ELR (cell line): Measurements from ENCODE around the gene RGS9BP.
A peak's percentile ranks its signal among the peaks of the same experiment; 100 is the strongest.
"Not testable (repeated sequence)": the region's sequence is repeated elsewhere in the genome, so short reads cannot be mapped to it uniquely, and the experiment has no call there.

Source experiments
- DNase-seq: peaks from one replicate; pipeline ENCODE4 v3.0.0-alpha.2; 2015; ENCODE audit warnings: low read depth

RGS9BP gene, protein sequence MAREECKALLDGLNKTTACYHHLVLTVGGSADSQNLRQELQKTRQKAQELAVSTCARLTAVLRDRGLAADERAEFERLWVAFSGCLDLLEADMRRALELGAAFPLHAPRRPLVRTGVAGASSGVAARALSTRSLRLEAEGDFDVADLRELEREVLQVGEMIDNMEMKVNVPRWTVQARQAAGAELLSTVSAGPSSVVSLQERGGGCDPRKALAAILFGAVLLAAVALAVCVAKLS

DNA sequence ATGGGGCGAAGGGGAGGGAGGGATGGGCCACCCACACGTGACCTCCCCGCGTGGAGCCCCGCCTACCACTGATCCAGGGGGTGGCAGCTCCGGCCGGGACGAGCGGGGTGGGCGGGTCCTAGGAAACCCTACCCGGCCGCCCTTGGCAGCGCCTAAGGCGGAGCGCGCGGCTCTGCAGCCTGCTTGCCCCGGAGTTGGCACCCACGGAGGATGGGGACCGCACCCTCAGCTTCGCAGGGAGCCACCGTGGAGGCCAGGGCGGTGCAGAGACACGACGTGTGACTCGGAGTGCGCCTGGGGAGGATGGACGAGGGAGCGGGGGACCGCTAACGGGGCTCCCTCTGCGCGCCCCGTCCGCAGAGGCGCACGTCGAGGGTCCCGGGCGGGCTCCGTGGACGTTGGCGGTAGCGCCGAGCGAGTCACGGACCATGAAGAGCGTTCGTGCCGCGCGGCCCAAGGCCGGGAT lies at the start of gene RGS9BP:
TSS of gene RGS9BP (plus strand) at position 129 of the 466 bp plus-strand sequence. CDS start 416 bp downstream, outside the sequence.
- peak; percentile 81 for DNase-seq

DNA sequence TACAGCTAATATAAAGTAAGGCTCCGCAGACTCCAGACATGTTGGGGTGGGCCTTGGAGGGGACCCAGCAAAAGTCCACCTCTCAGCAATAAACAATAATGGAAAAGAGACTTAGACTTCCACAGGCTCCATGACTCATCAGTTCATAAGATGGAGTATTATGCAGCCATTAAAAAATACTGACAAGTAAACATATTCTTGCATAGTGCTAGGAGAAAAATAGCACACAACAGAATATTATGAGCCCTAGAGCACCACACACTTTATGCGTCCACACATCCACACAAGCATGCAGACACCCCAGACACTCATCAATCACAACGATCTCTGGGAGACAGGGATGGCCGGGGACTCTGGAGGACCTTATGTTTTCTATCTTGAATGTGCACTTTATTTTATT lies 48.7 kb upstream of the RGS9BP start:
- no peak for DNase-seq

GRCh38 chr19:32627714-32628270 lies 47.9 kb upstream of the RGS9BP start:
- no peak for DNase-seq

DNA sequence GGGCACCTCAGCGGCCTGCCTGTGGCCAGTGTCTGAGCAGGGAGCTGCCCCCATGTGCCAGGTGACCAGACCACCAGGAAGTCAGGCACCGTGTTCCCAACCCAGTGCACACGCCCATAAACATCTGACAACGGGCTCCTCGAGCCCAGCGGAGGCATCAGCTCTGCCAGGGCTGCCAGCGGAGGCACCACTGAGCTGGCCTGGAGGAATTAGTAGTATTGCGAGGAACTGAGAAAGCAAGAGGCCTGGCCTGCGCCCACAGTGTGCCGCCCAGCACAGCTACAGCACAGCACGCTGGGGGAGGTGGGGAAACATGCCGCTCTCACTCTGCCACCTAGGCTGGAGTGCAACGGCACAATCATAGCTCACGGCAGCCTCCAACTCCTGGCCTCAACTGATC lies 45.3 kb upstream of the RGS9BP start:
- no peak for DNase-seq

GRCh38 chr19:32631381-32631780 lies 44.3 kb upstream of the RGS9BP start:
- no peak for DNase-seq

DNA sequence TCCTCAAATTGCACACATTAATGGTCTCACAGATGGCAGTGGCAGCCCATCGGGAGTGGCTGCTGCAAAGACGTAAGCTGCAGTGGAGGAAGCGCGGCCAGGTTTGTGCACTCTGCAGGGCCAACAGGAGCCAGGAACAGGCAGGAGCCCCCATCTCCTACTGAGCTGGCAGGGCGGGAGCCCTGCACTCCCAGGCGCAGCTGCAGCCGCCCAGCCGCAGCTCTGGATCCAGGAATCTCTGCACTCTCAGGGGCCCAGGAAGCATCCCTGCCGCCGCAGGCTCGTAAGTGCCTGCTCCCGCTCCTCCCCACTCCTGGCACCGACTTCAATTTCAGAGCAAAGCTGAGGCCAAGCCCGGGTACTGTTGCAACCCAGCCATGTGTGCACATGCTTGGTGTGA lies 38.2 kb upstream of the RGS9BP start:
- no peak for DNase-seq

- DNase-seq: no peak
Measured at GRCh38 chr19:32638625-32639024, 37.0 kb upstream of the RGS9BP start.

DNA sequence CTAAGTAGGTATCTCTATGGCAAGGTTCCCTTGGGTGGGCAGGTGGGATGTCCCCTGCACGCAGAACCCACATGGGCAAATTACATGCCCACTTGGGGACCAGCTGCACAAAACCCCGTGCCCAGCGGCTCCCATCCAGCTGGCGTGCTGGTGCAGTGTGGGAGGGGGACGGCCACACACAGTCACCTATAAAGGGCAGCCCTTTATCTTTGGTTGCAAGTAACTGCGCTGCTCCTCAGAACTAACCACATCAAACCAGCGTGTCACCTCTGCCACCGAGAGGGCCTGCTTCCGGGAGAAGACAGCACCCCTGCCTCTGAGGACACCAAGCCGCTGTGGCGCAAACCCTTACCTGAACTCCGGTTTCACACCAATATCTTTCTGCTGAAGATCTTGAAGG lies 32.9 kb upstream of the RGS9BP start:
- no peak for DNase-seq

DNA sequence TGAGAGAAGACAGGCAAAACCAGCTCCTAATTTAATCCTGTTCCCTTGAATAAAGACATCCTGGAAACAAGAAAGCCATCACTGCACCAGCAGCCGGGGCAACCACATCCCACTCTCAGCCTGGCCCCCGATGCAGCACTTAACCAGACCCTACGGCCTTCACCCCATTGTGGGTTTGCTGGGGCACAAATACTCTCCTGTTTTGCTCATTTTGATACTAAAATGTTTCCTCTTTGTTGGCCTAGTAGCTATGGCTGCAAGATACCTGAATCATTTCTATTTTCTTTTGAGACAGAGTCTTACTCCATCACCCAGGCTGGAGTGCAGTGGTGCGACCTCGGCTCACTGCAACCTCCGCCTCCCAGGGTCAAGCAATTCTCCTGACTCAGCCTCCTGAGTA lies 29.1 kb upstream of the RGS9BP start:
- no peak for DNase-seq

- DNase-seq: no peak
Measured at GRCh38 chr19:32647361-32647760, 28.3 kb upstream of the RGS9BP start.

- DNase-seq: no peak
Measured at GRCh38 chr19:32649751-32650150, 25.9 kb upstream of the RGS9BP start.

DNA sequence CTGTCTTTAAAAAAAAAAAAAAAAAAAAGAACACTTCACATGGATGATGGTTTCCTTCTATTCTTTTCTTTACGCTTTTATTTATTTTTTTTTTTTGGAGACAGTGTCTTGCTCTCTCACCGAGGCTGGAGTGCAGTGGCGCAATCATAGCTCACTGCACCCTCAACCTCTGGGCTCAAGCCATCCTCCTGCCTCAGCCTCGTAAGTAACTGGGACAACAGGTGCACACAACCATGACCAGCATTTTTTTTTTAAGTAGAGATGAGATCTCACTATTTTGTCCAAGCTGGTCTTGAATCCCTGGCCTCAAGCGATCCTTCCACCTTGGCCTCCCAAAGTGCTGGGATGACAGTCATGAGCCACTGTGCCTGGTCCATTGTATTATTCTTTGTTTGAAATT lies 25.0 kb upstream of the RGS9BP start:
- DNase-seq: no peak

DNA sequence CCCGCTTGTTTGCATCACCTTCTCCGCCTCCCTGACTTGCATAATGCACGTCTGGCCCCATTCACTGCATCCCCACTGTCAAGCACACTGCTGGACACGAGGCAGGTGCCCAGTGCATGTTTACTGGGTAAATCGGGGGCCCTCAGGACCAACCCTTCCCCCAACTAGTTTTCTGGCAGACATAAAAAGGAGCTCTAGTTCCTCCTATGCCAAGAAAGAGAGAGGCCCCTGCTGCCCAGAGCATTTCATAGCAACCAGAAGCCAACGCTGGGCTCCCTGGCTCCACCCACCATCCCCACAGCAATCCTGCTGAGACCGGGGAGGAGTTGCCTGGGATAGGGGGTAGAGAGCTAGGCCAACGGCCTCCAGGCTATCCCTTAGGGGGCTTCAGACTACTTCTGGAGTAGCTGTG lies 23.9 kb upstream of the RGS9BP start:
- no peak for DNase-seq

DNA sequence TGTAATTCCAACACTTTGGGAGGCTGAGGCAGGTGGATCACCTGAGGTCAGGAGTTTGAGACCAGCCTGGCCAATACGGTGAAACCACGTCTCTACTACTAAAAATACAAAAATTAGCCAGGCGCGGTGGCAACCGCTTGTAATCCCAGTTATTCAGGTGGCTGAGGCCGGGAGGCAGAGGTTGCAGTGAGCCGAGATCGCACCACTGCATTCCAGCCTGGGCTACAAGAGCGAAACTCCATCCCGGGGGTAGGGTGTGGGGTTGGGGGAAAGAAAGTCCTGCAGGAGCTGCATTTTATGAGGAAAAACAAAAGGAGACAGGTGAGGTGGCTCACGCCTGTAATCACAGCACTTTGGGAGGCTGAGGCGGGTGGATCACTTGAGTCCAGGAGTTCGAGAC lies 23.3 kb upstream of the RGS9BP start:
- not testable (repeated sequence) for DNase-seq

DNA sequence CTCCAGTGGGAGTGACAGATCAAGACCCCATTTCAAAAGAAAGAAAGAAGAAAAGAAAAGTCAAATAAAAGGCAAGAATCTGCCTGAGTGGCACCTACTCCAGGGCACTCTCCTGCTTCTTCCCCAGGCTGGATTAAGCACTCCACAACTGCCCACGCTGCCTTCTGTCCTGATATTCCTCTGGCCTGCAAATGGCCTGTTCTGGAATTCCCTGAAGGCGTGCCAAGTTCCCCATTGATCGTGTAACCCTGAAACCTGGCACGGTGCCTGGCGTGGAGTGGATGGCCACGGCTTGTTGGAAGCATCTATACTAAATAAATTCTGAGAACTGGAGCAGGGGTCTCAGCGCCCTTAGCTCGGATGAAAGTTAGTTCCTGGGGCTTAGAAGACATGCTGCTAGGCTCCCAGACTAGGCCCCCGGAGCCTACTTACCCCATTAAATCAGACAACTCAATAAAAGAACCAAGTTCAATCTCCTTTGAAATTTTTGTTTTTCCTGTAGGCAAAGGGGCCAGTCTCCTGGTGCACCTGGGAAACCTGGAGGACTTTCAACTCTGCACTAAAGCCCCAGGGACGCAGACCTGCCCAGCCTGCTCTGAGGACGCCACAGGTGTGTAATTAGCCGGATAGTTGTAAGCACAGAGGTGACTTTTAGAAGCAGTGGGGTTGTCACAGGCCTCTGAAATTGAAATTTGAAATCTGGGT lies 22.6 kb upstream of the RGS9BP start:
- DNase-seq: no peak

DNA sequence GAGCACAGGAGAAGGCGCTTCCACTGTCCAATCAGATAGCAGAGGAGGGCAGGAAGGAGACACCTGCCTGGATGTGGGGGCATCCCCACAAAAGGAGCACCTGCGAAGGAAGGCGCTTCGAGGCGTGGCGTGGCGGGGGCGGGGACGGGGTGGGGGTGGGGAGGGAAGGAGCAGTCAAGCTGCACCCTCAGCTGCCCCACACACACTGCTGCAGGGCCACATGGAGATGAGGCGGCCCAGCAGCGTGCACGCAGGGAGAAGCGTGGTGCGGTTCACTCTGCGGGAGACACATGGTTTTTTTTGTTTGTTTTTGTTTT lies 22.1 kb upstream of the RGS9BP start:
- no peak for DNase-seq

- not testable (repeated sequence) for DNase-seq
Measured at GRCh38 chr19:32656379-32656778, 19.3 kb upstream of the RGS9BP start.

DNA sequence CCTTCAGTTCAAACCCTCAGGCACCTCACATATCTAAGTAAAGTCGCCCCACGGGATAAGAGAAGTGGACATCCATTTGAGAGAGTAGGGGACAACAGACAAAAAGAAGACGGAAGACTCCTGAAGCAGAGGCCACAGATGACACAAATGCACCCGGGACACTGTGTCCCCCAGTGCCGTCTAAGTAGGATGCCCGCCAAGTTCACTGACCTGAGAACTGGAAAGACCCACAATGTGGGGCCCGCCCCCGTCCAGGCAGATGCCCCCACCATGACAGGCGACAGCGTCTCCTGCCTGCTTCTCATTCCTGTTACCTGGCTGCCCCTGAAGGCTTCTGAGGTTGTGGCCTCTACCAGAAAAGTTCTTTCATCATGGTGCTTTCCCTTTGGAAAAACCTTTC lies 17.6 kb upstream of the RGS9BP start:
- no peak for DNase-seq

GRCh38 chr19:32658527-32658926 lies 17.1 kb upstream of the RGS9BP start:
- no peak for DNase-seq

- peak; percentile 15 for DNase-seq
Measured at GRCh38 chr19:32661318-32661717, 14.3 kb upstream of the RGS9BP start.

- DNase-seq: peak; percentile 73
Measured at GRCh38 chr19:32662186-32662585, 13.5 kb upstream of the RGS9BP start.

- DNase-seq: no peak
Measured at GRCh38 chr19:32666084-32666483, 9.6 kb upstream of the RGS9BP start.

DNA sequence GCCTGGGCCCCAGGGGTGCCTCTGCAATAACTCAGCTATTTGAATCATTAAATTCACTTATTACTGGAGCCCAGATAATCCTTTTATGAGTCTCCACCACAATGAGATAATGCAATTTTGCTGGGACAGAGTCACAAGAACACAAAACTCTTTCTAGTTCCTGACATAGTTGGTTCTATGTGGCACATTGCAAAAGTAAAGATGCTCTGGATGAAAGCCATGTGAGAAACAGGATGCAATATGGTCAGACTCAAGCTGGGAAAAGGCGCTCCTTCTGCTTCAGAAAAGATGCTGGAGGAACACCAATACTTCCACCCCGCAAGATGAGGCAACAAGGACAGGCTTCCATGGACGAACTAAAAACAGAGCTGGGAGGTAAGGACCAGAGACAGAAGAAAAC lies 6.3 kb upstream of the RGS9BP start:
- no peak for DNase-seq
